ENCODE measurements around the gene IL17B.

- TF ChIP-seq, protein P1, sequence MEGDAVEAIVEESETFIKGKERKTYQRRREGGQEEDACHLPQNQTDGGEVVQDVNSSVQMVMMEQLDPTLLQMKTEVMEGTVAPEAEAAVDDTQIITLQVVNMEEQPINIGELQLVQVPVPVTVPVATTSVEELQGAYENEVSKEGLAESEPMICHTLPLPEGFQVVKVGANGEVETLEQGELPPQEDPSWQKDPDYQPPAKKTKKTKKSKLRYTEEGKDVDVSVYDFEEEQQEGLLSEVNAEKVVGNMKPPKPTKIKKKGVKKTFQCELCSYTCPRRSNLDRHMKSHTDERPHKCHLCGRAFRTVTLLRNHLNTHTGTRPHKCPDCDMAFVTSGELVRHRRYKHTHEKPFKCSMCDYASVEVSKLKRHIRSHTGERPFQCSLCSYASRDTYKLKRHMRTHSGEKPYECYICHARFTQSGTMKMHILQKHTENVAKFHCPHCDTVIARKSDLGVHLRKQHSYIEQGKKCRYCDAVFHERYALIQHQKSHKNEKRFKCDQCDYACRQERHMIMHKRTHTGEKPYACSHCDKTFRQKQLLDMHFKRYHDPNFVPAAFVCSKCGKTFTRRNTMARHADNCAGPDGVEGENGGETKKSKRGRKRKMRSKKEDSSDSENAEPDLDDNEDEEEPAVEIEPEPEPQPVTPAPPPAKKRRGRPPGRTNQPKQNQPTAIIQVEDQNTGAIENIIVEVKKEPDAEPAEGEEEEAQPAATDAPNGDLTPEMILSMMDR (IDR thresholded peaks at IDR 0.05): no peak
- TF ChIP-seq POLR2A (IDR thresholded peaks at IDR 0.05): no peak
Observed at GRCh38 chr5:149422366-149423048, 43.4 kb upstream of the IL17B start.

Data from Peyer's patch (tissue), 4 donors.